ENCODE data around the gene SLC4A3.

DNA sequence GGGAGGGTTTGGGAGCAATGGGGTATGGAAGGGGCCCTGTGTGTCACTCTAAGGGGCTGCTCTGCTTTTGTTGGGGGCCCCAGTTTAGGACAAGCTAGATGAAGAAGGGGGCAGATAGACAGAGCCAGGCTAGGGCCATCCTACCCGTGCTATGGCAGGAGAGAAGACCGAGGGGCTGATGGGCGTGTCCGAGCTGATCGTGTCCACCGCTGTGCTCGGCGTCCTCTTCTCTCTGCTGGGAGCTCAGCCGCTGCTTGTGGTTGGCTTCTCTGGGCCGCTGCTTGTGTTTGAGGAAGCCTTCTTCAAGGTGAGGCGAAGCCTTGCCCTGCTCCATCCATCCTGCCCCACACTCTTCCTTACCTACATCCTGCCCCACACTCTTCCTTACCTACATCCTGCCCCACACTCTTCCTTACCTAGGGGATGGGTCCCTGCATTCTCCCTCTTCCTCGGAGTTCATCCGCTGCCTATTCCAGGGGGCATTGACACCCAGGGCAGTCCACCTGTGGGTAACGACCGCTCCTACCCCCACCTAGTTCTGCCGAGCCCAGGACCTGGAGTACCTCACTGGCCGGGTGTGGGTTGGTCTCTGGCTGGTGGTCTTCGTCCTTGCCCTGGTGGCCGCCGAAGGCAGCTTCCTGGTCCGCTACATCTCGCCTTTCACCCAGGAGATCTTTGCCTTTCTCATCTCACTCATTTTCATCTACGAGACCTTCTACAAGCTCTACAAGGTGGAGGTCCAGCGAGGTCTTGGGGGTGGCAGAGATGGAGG, 8.9 kb downstream of the SLC4A3 start:
- TF ChIP-seq ZNF274 (IDR thresholded peaks at IDR 0.05; ENCODE audit: borderline replicate concordance, extremely low read depth, low read length) (no peak), FOSL1 (IDR thresholded peaks at IDR 0.05; ENCODE audit: insufficient read depth, low read depth, low read length) (no peak), HDAC2 (IDR thresholded peaks at IDR 0.05; ENCODE audit: borderline replicate concordance in 1 of 2, low read depth in 2 of 2, low read length in 2 of 2) (no peak), KDM5A (IDR thresholded peaks at IDR 0.05; ENCODE audit: low read length) (no peak), SIN3A (conservative IDR thresholded peaks at IDR 0.05 in 1 of 2, IDR thresholded peaks at IDR 0.05 in 1 of 2; ENCODE audit: low read depth in 1 of 2, low read length in 2 of 2) (no peak), RBBP5 (IDR thresholded peaks at IDR 0.05; ENCODE audit: borderline replicate concordance, low read depth, low read length) (no peak), GABPA (IDR thresholded peaks at IDR 0.05; ENCODE audit: borderline replicate concordance, insufficient read depth, low read length) (no peak), TAF1 (IDR thresholded peaks at IDR 0.05; ENCODE audit: low read depth, low read length) (no peak), TAF7 (optimal IDR thresholded peaks at IDR 0.05; ENCODE audit: borderline replicate concordance, low read depth, low read length) (no peak)
- TF ChIP-seq, protein P1, sequence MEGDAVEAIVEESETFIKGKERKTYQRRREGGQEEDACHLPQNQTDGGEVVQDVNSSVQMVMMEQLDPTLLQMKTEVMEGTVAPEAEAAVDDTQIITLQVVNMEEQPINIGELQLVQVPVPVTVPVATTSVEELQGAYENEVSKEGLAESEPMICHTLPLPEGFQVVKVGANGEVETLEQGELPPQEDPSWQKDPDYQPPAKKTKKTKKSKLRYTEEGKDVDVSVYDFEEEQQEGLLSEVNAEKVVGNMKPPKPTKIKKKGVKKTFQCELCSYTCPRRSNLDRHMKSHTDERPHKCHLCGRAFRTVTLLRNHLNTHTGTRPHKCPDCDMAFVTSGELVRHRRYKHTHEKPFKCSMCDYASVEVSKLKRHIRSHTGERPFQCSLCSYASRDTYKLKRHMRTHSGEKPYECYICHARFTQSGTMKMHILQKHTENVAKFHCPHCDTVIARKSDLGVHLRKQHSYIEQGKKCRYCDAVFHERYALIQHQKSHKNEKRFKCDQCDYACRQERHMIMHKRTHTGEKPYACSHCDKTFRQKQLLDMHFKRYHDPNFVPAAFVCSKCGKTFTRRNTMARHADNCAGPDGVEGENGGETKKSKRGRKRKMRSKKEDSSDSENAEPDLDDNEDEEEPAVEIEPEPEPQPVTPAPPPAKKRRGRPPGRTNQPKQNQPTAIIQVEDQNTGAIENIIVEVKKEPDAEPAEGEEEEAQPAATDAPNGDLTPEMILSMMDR (IDR thresholded peaks at IDR 0.05; ENCODE audit: control extremely low read depth in 1 of 3, insufficient read depth in 1 of 3, low read depth in 1 of 3, low read length in 3 of 3) = no peak
- TF ChIP-seq, protein P2, sequence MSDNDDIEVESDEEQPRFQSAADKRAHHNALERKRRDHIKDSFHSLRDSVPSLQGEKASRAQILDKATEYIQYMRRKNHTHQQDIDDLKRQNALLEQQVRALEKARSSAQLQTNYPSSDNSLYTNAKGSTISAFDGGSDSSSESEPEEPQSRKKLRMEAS (IDR thresholded peaks at IDR 0.05) = no peak
- TF ChIP-seq, protein P3, sequence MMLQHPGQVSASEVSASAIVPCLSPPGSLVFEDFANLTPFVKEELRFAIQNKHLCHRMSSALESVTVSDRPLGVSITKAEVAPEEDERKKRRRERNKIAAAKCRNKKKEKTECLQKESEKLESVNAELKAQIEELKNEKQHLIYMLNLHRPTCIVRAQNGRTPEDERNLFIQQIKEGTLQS (IDR thresholded peaks at IDR 0.05; ENCODE audit: insufficient read depth, low read depth, low read length) = no peak
